COLO829 (cell line): ENCODE data around the gene CCDC60.

Experiments used
- DNase-seq: peaks from one replicate; pipeline ENCODE4 v3.0.0; 2012; ENCODE audit warnings: low spot score

CCDC60 gene, protein sequence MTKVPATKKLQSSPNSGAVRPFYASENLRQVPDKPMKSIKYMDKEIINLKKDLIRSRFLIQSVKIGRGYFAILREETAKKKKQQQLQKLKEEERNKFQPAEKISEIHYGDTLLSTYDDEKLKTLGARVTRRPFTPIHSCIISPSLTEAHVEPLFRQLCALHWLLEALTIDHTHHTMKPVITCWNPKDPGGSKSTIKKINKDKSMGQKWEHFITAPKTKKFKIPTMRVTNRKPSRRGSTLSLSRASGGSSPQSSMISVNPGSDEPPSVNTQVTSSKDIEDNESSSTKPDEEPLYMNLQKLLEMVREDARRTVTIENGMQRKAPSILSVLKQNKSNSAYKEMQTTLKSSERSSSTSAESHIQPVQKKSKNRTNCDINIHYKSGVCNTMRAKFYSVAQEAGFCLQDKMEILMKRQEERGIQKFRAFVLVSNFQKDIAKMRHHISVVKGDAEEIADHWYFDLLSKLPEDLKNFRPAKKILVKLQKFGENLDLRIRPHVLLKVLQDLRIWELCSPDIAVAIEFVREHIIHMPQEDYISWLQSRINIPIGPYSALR

DNA sequence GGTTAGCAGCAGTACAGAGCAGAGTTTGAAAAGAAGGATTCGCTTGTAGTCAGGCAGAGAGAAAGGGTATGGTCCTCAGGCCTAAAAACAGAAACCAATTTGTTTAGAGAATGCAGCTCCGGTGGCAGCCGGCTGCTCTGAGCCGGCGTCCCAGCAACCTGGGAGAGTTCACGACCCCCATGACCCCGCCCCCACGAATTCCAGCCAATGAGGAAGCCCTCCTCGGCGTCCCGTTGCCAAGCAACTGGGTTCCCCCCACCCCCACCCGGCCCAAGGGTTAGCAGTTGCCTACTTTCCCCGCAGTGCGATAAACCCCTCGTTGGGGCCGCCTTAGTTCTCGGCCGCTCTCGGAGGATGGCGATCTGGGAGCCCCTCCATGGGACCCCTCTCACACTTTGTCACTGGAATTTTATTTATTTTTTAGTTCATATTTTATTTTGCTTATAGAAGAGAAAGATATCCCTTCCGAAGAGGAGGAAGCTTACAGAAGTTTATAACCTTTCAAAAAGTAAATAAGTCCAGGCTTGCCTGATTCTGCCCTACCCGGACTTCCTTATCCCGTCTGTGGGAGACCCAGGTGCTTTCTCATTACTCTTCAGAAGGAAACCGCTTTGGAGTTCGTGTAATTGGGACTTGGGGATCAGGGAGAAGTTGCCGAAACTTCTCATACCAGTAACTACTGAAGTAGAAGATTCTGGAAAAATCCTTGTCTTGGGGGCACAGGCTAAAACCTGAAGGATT is at the start of gene CCDC60:
Gene CCDC60, plus strand, starts transcription at position 300 of the 741 bp plus-strand sequence. CDS start 448 bp downstream, outside the sequence.
- no peak for DNase-seq

DNA sequence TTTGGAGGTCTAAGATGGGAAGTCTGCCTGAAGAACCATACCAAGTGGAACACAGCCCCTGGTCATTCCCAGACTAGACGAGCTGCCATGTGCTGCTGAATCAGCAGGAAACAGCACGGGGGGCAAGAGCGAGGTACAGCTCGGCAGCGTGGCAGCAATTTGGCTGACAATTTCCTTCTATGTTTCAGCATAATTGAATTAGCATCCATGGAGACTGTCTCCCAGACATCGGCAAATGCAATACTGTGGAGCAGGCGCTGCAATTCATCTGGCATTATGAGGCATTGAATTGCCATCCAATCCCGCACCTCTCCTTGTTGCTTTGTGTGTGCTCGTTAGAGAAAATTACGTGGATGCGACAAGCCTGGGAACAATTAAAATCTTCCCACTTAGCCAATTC is 46.0 kb upstream of the CCDC60 start:
- DNase-seq, result no peak

- DNase-seq, result no peak
Observed at GRCh38 chr12:119292893-119293630, 41.5 kb upstream of the CCDC60 start.

GRCh38 chr12:119294211-119294610 is 40.3 kb upstream of the CCDC60 start:
- DNase-seq, result no peak

- DNase-seq, result no peak
Observed at GRCh38 chr12:119296535-119296934, 38.0 kb upstream of the CCDC60 start.

DNA sequence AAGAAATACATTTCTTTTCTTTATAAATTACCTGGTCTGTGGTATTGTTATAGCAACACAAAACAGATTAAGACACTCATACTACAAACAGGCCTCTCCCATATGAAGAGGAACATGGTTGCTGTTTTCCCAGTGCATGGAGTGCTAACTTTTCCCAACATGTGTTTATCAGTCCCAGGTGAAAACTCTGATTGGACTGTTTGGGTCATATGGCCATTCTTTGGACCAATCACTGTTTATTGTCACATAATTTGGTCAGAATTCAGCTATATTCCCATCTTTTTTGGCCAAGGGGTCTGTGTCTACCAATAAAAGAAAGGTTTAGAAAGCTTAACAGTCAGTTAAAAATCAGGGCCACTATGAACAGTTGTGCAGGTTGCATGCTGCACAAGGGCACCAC is 35.4 kb upstream of the CCDC60 start:
- DNase-seq, result no peak

DNA sequence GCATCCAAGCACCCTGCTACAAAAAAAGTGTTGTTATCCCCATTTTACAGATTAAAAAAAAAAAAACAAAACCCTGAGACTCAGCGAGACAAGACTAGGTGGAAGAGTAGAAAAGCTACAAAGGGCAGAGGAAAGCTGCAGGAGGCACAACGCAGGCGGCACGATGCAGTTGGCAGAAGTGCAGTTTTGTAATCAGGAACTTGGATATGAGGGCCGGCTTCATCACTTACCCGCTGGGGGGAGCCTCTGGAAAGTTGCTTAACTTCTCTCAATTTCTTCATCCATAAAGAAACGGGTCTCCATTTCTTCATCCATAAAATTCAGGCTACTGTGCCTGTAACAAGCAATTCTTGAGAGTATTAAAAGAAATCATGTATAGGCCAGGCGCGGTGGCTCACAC is 33.1 kb upstream of the CCDC60 start:
- no peak for DNase-seq

- DNase-seq, result no peak
Observed at GRCh38 chr12:119302451-119303080, 32.0 kb upstream of the CCDC60 start.

DNA sequence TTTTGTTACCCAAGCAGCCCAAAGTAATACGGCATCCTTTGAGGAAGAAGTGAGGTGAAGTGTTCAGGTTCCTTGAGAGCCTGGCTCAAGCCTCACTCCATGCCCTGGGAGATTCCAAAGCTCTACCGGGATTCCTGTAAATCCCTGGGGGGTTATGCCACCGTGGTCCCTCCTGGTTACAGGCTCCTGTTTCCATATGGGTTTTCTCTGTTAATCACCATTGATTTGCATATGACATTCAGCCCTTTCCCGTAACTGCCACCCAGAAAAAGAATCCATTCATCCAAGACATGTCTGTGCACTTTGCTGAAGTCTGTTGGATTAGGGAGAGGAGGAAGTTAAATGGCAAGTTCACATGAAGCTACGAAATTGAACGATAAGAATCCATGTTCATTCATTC is 27.9 kb upstream of the CCDC60 start:
- no peak for DNase-seq

- no peak for DNase-seq
Observed at GRCh38 chr12:119307747-119308146, 26.8 kb upstream of the CCDC60 start.

- DNase-seq, result no peak
Observed at GRCh38 chr12:119308708-119309456, 25.6 kb upstream of the CCDC60 start.

GRCh38 chr12:119311878-119312277 is 22.7 kb upstream of the CCDC60 start:
- no peak for DNase-seq

- no peak for DNase-seq
Observed at GRCh38 chr12:119312904-119313303, 21.6 kb upstream of the CCDC60 start.

DNA sequence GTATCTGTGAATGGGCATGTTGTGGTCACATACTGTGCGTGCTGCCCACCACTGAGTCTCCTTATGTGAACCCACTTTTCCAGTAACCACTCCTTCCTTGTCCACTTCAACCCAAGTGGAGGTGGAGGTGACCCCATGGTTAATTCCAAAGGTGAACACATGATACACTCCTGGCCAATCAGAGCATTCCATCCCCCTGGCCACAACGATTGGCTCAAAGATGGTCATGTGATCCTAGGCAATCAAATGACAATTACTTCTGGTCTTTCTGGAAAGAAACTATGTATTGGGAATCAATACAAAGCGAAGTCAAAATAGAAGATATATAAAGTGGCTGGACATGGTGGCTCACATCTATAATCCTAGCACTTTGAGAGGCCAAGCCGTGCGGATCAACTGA is 20.2 kb upstream of the CCDC60 start:
- no peak for DNase-seq

- DNase-seq, result no peak
Observed at GRCh38 chr12:119319638-119320037, 14.9 kb upstream of the CCDC60 start.

GRCh38 chr12:119320678-119321077 is 13.9 kb upstream of the CCDC60 start:
- no peak for DNase-seq

DNA sequence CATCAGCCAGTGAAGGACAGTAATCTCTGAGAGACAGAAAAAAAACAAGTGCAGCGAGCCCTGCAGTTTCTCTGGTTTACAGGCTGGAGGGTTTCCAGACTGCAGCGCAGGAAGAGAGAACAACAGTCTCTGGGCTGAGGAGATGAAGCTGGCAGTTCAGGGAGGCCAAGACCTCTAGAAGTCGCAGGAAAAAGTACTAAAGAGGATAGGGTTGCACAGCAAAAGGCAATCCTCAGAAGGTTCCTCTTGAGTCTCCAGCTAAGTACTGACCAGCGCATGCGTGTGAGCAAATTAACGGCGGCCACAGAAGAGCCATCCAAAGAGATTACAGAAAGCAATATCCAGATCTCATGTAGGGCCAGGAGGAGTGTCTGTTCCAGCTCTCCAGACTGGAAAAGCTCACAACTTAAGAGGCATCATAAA is 12.2 kb upstream of the CCDC60 start:
- DNase-seq, result no peak

- DNase-seq, result no peak
Observed at GRCh38 chr12:119325813-119326212, 8.7 kb upstream of the CCDC60 start.

DNA sequence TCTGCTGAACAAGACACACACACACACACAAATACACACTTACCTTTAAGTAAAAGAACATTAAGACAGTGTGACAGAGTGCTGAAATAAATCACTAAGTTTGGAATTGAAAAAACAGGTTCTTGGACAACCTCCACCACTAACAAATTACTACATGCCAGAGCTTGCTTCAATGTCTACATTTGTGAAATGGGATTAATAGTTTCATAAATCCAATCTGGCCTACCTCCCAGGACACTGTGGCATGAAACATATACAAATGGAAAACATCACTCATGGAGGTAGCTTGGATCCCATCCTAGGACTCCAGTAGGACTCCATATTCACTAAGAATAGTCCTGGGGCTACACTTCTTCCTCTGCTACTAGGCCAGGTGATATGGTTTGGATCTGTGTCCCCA is 8.2 kb upstream of the CCDC60 start:
- no peak for DNase-seq

GRCh38 chr12:119327471-119327870 is 7.1 kb upstream of the CCDC60 start:
- no peak for DNase-seq

DNA sequence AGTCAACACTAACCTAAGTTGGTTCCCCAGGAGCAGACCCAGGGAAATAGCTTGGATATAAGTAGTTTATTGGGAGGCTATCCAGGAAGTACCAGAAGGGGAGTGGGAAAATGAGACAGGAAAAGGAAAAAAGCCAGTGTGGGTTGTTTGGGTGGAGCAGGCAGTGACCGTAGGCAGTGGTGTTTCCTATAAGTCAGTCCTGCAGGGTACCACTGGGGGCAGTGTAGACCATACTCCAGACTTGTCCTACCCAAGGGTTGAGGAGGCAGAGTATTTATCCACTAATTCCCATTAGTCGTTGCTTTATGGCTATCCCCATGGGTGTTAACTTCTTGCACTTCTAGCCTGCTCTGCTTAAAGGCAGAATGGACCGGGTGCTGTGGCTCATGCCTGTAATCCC is 6.4 kb upstream of the CCDC60 start:
- no peak for DNase-seq
